Measurements from ENCODE around the gene HERPUD2.
"Not testable (repeated sequence)": the region's sequence is repeated elsewhere in the genome, so short reads cannot be mapped to it uniquely, and the experiment has no call there.

The HERPUD2 gene

GRCh38 chr7:35685781-35686180 is 9.2 kb downstream of the HERPUD2 start:
- H3K4me3 ChIP-seq (ENCODE audit: low read length), result no peak overlapping the region
- no peak for TF ChIP-seq CTCF (conservative IDR thresholded peaks at IDR 0.05; ENCODE audit: low read depth, low read length)
- no peak for DNase-seq (ENCODE audit: low read depth)

- DNase-seq (ENCODE audit: low read depth), result no peak
These were observed 13.5 kb downstream of the HERPUD2 start for GRCh38 chr7:35681231-35682029.

GRCh38 chr7:35680403-35681013 is 14.4 kb downstream of the HERPUD2 start:
- no peak for DNase-seq (ENCODE audit: low read depth)
- H3K4me3 ChIP-seq (ENCODE audit: low read length), result no peak overlapping the region
- TF ChIP-seq CTCF (conservative IDR thresholded peaks at IDR 0.05; ENCODE audit: low read depth, low read length), result no peak

More at GRCh38 chr7:35681231-35682029, 13.5 kb downstream of the HERPUD2 start:
- H3K4me3 ChIP-seq (ENCODE audit: low read length), result no peak overlapping the region
- TF ChIP-seq CTCF (conservative IDR thresholded peaks at IDR 0.05; ENCODE audit: low read depth, low read length), result no peak

GRCh38 chr7:35677582-35678356 is 17.2 kb downstream of the HERPUD2 start:
- TF ChIP-seq CTCF (conservative IDR thresholded peaks at IDR 0.05; ENCODE audit: low read depth, low read length), result no peak
- no peak for DNase-seq (ENCODE audit: low read depth)
- H3K4me3 ChIP-seq (ENCODE audit: low read length), result no peak overlapping the region

GRCh38 chr7:35676211-35676610 is 18.7 kb downstream of the HERPUD2 start:
- DNase-seq (ENCODE audit: low read depth), result no peak
- no peak overlapping the region for H3K4me3 ChIP-seq (ENCODE audit: low read length)
- no peak for TF ChIP-seq CTCF (conservative IDR thresholded peaks at IDR 0.05; ENCODE audit: low read depth, low read length)

GRCh38 chr7:35670856-35671569 is 23.9 kb downstream of the HERPUD2 start:
- DNase-seq (ENCODE audit: low read depth), result no peak
- no peak overlapping the region for H3K4me3 ChIP-seq (ENCODE audit: low read length)
- TF ChIP-seq CTCF (conservative IDR thresholded peaks at IDR 0.05; ENCODE audit: low read depth, low read length), result no peak

- DNase-seq (ENCODE audit: low read depth); H3K4me3 ChIP-seq (ENCODE audit: low read length): not testable (repeated sequence)
These were observed 34.5 kb downstream of the HERPUD2 start for GRCh38 chr7:35660411-35660810.

Measured in retinal pigment epithelial cell (primary cell).